ENCODE results near the gene MTFP1.
"Not testable (repeated sequence)": the region's sequence is repeated elsewhere in the genome, so short reads cannot be mapped to it uniquely, and the experiment has no call there.

Gene MTFP1

GRCh38 chr22:30457981-30458380, 32.4 kb downstream of the MTFP1 start:
- no peak for DNase-seq

GRCh38 chr22:30459181-30460052, 33.8 kb downstream of the MTFP1 start:
- no peak for DNase-seq

GRCh38 chr22:30460147-30460546, 34.6 kb downstream of the MTFP1 start:
- DNase-seq: no peak

- DNase-seq: not testable (repeated sequence)
Observed at GRCh38 chr22:30460555-30460954, 35.0 kb downstream of the MTFP1 start.

GRCh38 chr22:30469165-30469564, 43.6 kb downstream of the MTFP1 start:
- no peak for DNase-seq

- DNase-seq: no peak
Observed at GRCh38 chr22:30470655-30471054, 45.1 kb downstream of the MTFP1 start.

- no peak for DNase-seq
Observed at GRCh38 chr22:30471616-30472318, 46.2 kb downstream of the MTFP1 start, which contains the start of gene SEC14L3. TSS of gene SEC14L3 (minus strand) at chr22:30472017. CDS start at chr22:30471958, 59 bp downstream.

- no peak for DNase-seq
Observed at GRCh38 chr22:30472994-30473720, 47.6 kb downstream of the MTFP1 start.

GRCh38 chr22:30474121-30474520, 48.6 kb downstream of the MTFP1 start:
- DNase-seq: no peak

- no peak for DNase-seq
Observed at GRCh38 chr22:30474683-30475424, 49.3 kb downstream of the MTFP1 start.
